ENCODE data around the gene AMZ1.

AMZ1 gene

DNA sequence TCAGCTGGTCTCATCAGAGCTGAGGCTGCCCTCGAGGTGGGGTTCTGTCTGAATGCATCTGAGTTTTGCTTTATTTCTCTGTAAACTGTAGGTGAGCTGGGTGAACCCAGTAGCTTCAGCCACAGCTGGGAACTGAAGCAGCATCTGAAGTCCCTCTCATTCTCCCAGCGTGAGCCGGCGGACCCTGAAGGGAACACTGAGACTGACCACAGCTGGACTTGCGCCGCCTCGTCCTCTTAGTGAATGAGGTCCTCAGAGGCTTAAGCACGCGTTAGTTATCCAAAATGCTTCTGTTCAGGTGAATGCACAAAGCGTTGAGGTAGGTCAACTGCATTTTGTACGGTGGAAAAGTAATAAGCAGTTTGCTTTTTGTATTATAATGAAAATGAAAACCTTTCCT is 76.6 kb downstream of the AMZ1 start:
- FAIRE-seq (no peak), DNase-seq (ENCODE audit: insufficient read length, low spot score) (no peak)

Measured in HTR-8/SVneo (cell line).